ENCODE data around the gene OR8B4.

DNA sequence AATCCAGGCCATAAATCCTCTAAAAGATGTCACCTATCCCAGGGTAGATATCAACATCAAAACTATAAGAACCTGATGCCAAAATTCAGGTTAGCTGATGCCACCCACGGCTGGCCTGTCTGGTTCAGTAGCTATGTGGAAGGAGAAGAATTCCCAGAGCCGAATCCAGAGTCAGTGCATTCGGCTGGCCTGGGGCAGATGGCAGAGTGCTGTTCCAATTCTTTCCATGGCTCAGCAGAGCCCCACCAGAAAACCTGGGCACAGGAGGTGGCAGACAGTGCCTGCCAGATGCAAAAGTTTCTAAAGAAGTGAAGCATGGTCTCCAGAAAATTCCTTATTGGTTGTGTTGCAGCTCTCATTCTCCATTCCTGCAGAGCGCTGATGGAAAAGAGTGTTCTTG lies 40.7 kb upstream of the OR8B4 start:
- TF ChIP-seq ZFP30 (CRISPR knock-in tag; IDR thresholded peaks at IDR 0.05) (no peak), ISL1 (CRISPR knock-in tag; IDR thresholded peaks at IDR 0.05) (no peak), BACH2 (CRISPR knock-in tag; IDR thresholded peaks at IDR 0.05; ENCODE audit: borderline replicate concordance) (no peak), ZFP3 (CRISPR knock-in tag; IDR thresholded peaks at IDR 0.05) (no peak), TCF4 (CRISPR knock-in tag; IDR thresholded peaks at IDR 0.05; ENCODE audit: borderline replicate concordance) (no peak), TOX (CRISPR knock-in tag; IDR thresholded peaks at IDR 0.05; ENCODE audit: borderline replicate concordance) (no peak)
- TF ChIP-seq, protein P1, sequence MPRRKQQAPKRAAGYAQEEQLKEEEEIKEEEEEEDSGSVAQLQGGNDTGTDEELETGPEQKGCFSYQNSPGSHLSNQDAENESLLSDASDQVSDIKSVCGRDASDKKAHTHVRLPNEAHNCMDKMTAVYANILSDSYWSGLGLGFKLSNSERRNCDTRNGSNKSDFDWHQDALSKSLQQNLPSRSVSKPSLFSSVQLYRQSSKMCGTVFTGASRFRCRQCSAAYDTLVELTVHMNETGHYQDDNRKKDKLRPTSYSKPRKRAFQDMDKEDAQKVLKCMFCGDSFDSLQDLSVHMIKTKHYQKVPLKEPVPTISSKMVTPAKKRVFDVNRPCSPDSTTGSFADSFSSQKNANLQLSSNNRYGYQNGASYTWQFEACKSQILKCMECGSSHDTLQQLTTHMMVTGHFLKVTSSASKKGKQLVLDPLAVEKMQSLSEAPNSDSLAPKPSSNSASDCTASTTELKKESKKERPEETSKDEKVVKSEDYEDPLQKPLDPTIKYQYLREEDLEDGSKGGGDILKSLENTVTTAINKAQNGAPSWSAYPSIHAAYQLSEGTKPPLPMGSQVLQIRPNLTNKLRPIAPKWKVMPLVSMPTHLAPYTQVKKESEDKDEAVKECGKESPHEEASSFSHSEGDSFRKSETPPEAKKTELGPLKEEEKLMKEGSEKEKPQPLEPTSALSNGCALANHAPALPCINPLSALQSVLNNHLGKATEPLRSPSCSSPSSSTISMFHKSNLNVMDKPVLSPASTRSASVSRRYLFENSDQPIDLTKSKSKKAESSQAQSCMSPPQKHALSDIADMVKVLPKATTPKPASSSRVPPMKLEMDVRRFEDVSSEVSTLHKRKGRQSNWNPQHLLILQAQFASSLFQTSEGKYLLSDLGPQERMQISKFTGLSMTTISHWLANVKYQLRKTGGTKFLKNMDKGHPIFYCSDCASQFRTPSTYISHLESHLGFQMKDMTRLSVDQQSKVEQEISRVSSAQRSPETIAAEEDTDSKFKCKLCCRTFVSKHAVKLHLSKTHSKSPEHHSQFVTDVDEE (CRISPR knock-in tag; IDR thresholded peaks at IDR 0.05), result no peak
- TF ChIP-seq, protein P2, sequence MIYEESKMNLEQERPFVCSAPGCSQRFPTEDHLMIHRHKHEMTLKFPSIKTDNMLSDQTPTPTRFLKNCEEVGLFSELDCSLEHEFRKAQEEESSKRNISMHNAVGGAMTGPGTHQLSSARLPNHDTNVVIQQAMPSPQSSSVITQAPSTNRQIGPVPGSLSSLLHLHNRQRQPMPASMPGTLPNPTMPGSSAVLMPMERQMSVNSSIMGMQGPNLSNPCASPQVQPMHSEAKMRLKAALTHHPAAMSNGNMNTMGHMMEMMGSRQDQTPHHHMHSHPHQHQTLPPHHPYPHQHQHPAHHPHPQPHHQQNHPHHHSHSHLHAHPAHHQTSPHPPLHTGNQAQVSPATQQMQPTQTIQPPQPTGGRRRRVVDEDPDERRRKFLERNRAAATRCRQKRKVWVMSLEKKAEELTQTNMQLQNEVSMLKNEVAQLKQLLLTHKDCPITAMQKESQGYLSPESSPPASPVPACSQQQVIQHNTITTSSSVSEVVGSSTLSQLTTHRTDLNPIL (CRISPR knock-in tag; IDR thresholded peaks at IDR 0.05; ENCODE audit: low read depth), result no peak
- TF ChIP-seq, protein P3, sequence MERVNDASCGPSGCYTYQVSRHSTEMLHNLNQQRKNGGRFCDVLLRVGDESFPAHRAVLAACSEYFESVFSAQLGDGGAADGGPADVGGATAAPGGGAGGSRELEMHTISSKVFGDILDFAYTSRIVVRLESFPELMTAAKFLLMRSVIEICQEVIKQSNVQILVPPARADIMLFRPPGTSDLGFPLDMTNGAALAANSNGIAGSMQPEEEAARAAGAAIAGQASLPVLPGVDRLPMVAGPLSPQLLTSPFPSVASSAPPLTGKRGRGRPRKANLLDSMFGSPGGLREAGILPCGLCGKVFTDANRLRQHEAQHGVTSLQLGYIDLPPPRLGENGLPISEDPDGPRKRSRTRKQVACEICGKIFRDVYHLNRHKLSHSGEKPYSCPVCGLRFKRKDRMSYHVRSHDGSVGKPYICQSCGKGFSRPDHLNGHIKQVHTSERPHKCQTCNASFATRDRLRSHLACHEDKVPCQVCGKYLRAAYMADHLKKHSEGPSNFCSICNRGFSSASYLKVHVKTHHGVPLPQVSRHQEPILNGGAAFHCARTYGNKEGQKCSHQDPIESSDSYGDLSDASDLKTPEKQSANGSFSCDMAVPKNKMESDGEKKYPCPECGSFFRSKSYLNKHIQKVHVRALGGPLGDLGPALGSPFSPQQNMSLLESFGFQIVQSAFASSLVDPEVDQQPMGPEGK (CRISPR knock-in tag; IDR thresholded peaks at IDR 0.05; ENCODE audit: borderline replicate concordance), result no peak

Data from SK-N-SH treated with all-trans-retinoic acid at 6 μM for 48 hours (cell line).